PC-9 (cell line): ENCODE measurements around the gene BABAM1. TPM values are rescaled to one million over a fixed set of nuclear protein-coding genes. Genes with fewer than 3 reads are reported as not detected.

Experiments
- Bru-seq: library from RNA; stranded (reverse); fragments of 400-500 nt; gene quantifications from one replicate; lab custom pipeline; 2021; lab: Mats Ljungman, UMichigan
- BruChase-seq, 2 experiments: library from RNA; stranded (reverse); fragments of 400-500 nt; gene quantifications; one replicate each; lab custom pipeline; 2021; lab: Mats Ljungman, UMichigan
- BruUV-seq: library from RNA; stranded (reverse); fragments of 400-500 nt; replicated peaks from 2 replicates; lab custom pipeline; 2021; lab: Mats Ljungman, UMichigan
- CTCF ChIA-PET: fragments of 300-600 bp; sonication (Branson Sonifier 250); formaldehyde crosslinking; loops from one replicate; lab custom pipeline; 2022; ENCODE audit warnings: antibody characterized with exemption; lab: Charles Lee
- POLR2A ChIA-PET: fragments of 300-600 bp; sonication (Branson Sonifier 250); formaldehyde crosslinking; loops from one replicate; lab custom pipeline; 2022; ENCODE audit warnings: antibody characterized with exemption; ENCODE audit not compliant: unreplicated experiment; lab: Charles Lee
- DNase-seq, 2 experiments: peaks; one replicate each; pipeline versions ENCODE4 v3.0.0 to v3.0.0-alpha.2; 2015 to 2022; ENCODE audit warnings: mixed read lengths in 1 of 2
- H2AFZ ChIP-seq: fragments of 200-600 bp; sonication (generic); 2 replicates; pipeline ENCODE4 v1.8.1; 2017; ENCODE audit warnings: antibody characterized with exemption
- H3F3A ChIP-seq: fragments of 200-600 bp; sonication (generic); 2 replicates; pipeline ENCODE4 v1.8.1; 2017; ENCODE audit warnings: antibody characterized with exemption, mild to moderate bottlenecking, low read depth; ENCODE audit not compliant: insufficient read depth
- H3K27ac ChIP-seq: fragments of 200-600 bp; sonication (generic); 2 replicates; pipeline ENCODE4 v1.6.1; 2016; ENCODE audit warnings: mixed run types
- H3K27me3 ChIP-seq: fragments of 200-600 bp; sonication (generic); 2 replicates; pipeline ENCODE4 v1.6.1; 2016; ENCODE audit warnings: low read depth, mixed run types; ENCODE audit not compliant: insufficient read depth
- H3K36me3 ChIP-seq: fragments of 200-600 bp; sonication (generic); 2 replicates; pipeline ENCODE4 v1.6.1; 2016; ENCODE audit warnings: low read depth, mixed run types
- H3K4me1 ChIP-seq: fragments of 200-600 bp; sonication (generic); replicated peaks from 2 replicates; pipeline ENCODE4 v1.6.1; 2016; ENCODE audit warnings: mixed run types; ENCODE audit not compliant: insufficient read depth
- H3K4me2 ChIP-seq: fragments of 200-600 bp; sonication (generic); 2 replicates; pipeline ENCODE4 v1.6.1; 2017; ENCODE audit warnings: mixed run types
- H3K4me3 ChIP-seq: fragments of 200-600 bp; sonication (generic); 2 replicates; pipeline ENCODE4 v1.6.1; 2016; ENCODE audit warnings: mixed run types
- H3K79me2 ChIP-seq: fragments of 200-600 bp; sonication (generic); 2 replicates; pipeline ENCODE4 v1.6.1; 2017; ENCODE audit warnings: low read depth, mixed run types
- H3K9me2 ChIP-seq: fragments of 200-600 bp; sonication (generic); 2 replicates; pipeline ENCODE4 v1.8.1; 2017; ENCODE audit warnings: mild to moderate bottlenecking; ENCODE audit not compliant: insufficient read depth
- H3K9me3 ChIP-seq: fragments of 200-600 bp; sonication (generic); 2 replicates; pipeline ENCODE4 v1.8.1; 2016; ENCODE audit warnings: low read depth; ENCODE audit not compliant: insufficient read depth
- H4K20me1 ChIP-seq: fragments of 200-600 bp; sonication (generic); 2 replicates; pipeline ENCODE4 v1.8.1; 2017; ENCODE audit not compliant: insufficient read depth
- CTCF ChIP-seq: fragments of 200-600 bp; sonication (generic); conservative IDR thresholded peaks from 2 replicates; pipeline ENCODE4 v1.6.1; 2017; ENCODE audit warnings: mixed run types, antibody characterized with exemption, mild to moderate bottlenecking, moderate library complexity
- EZH2 ChIP-seq: fragments of 200-600 bp; sonication (generic); IDR thresholded peaks from 2 replicates; pipeline ENCODE4 v1.8.0; 2017; ENCODE audit warnings: antibody characterized with exemption, low read depth
- intact Hi-C: fragments of 100-400 bp; cut with micrococcal nuclease; formaldehyde crosslinking; loops from one replicate; pipeline ENCODE4 v1.10.0; 2022; ENCODE audit not compliant: unreplicated experiment
- long read RNA-seq: library from polyadenylated mRNA; stranded (forward); transcript quantifications from one replicate; pipeline ENCODE4 v2.0.0, GENCODE V29; 2022
- total RNA-seq: library from RNA; stranded (reverse); gene quantifications from 2 replicates; pipeline ENCODE4 v1.2.3, GENCODE V29; 2021

The BABAM1 gene
- total RNA-seq (127 and 152 TPM in 2 replicates), Bru-seq, nascent RNA (percentile 89 among the genes with signal in this experiment), BruChase-seq, experiment 1, labeled RNA remaining after a 2-hour chase (percentile 93 among the genes with signal in this experiment), BruChase-seq, experiment 2, labeled RNA remaining after a 6-hour chase (percentile 96 among the genes with signal in this experiment)
- long read RNA-seq, transcript BABAM1-213 (9 exons, 1,366 nt): minor isoform, 5 of 250 reads
- long read RNA-seq, transcript BABAM1-208 (9 exons, 1,470 nt): major isoform, 156 of 250 reads
- long read RNA-seq, transcript BABAM1-201 (9 exons, 1,472 nt): minor isoform, 41 of 250 reads
- long read RNA-seq, partial matches to known transcripts: 14 of 250 reads
- long read RNA-seq, other reads (novel, unspliced or antisense): 30 of 250 reads

- peak; percentile 94 to 99 for DNase-seq
- POLR2A ChIA-PET: interaction anchor here (0.5 to 1.4 kb wide), 10 partner anchors 12 to 662 kb away, joined by 3 to 25 read pairs (median 11); partner anchors contain the start of genes OCEL1 and USE1
- Histone ChIP-seq H3K4me1 (peaks cover 25% of the 10 kb centered on the region), H3F3A (peaks cover 32% of the 10 kb centered on the region), H3K79me2 (peaks cover 17% of the 10 kb centered on the region), H3K27me3 (no peaks in the 10 kb centered on the region), H3K4me3 (peak within 1 kb of the TSS; percentile 86), H3K36me3 (peaks cover 11% of the 10 kb centered on the region; the same call in 1 of the 2 replicates), H2AFZ (peak within 1 kb of the TSS; percentile 88), H3K9me3 (no peaks in the 10 kb centered on the region), H3K4me2 (peak within 1 kb of the TSS; percentile 90), H4K20me1 (no peaks in the 10 kb centered on the region), H3K27ac (peak within 1 kb of the TSS; percentile 70), H3K9me2 (no peaks in the 10 kb centered on the region)
- intact Hi-C loops: loop anchor here (1.0 kb wide), 1 partner anchor 21 kb away; no protein-coding TSS in a partner anchor
- BruUV-seq: TSS peak; percentile 78
- CTCF ChIA-PET: no interaction called here
- TF ChIP-seq EZH2: no peak
- no peak for TF ChIP-seq CTCF
Observed at GRCh38 chr19:17266975-17267788, at the start of gene BABAM1. BABAM1 (plus strand) TSS chr19:17267443; CDS start chr19:17268807, 1,364 bp downstream.

- BruUV-seq: no TSS peak
- intact Hi-C loops: no loop called here
- Histone ChIP-seq H3K27ac (no peak overlapping the region), H3K4me1 (peaks cover 24% of the 10 kb centered on the region), H3K4me3 (no peak overlapping the region), H3K79me2 (no peaks in the 10 kb centered on the region; the same call in 1 of the 2 replicates), H3K4me2 (no peak overlapping the region), H3K9me2 (no peaks in the 10 kb centered on the region), H4K20me1 (no peaks in the 10 kb centered on the region), H3K27me3 (no peaks in the 10 kb centered on the region), H2AFZ (no peak overlapping the region), H3F3A (peaks cover 30% of the 10 kb centered on the region), H3K9me3 (no peaks in the 10 kb centered on the region), H3K36me3 (peaks cover 6% of the 10 kb centered on the region; the same call in 1 of the 2 replicates)
- ChIA-PET CTCF (no interaction called here), POLR2A (no interaction called here)
- TF ChIP-seq CTCF (no peak), EZH2 (no peak)
- no peak for DNase-seq
Observed at GRCh38 chr19:17219286-17219685, 48.0 kb upstream of the BABAM1 start.

- no TSS peak for BruUV-seq
- DNase-seq: peak; percentile 71 to 77
- Histone ChIP-seq H3K27me3 (no peaks in the 10 kb centered on the region), H3K4me1 (peaks cover 20% of the 10 kb centered on the region), H3K27ac (peak overlapping the region; percentile 49), H4K20me1 (no peaks in the 10 kb centered on the region), H3K4me2 (peak overlapping the region; percentile 48), H3K36me3 (peaks cover 6% of the 10 kb centered on the region; the same call in 1 of the 2 replicates), H3K4me3 (no peak overlapping the region), H3K79me2 (no peaks in the 10 kb centered on the region; the same call in 1 of the 2 replicates), H2AFZ (0 out of 2 replicates have a peak overlapping the region, but pooled peaks have one; percentile 28), H3F3A (peaks cover 33% of the 10 kb centered on the region), H3K9me2 (no peaks in the 10 kb centered on the region), H3K9me3 (no peaks in the 10 kb centered on the region)
- TF ChIP-seq EZH2 (no peak), CTCF (no peak)
- POLR2A ChIA-PET: no interaction called here
- intact Hi-C loops: no loop called here
- CTCF ChIA-PET: interaction anchor here (0.6 to 0.7 kb wide), 2 partner anchors 28 to 197 kb away, joined by 4 to 9 read pairs; no protein-coding TSS in a partner anchor
Observed at GRCh38 chr19:17220207-17220758, 47.0 kb upstream of the BABAM1 start.
